ENCODE data around the gene PRSS53.

The PRSS53 gene

GRCh38 chr16:31036691-31037090 is 52.1 kb downstream of the PRSS53 start:
- no peak for DNase-seq

GRCh38 chr16:31033709-31034492 is 54.8 kb downstream of the PRSS53 start:
- DNase-seq, result peak; percentile 66

Measured in amniotic stem cell (primary cell).